Endothelial cell of umbilical vein (primary cell): Measurements from ENCODE around the gene SLC11A1. TPM values are rescaled to one million over a fixed set of nuclear protein-coding genes. Genes with fewer than 3 reads are reported as not detected.

Experiments
- BruUV-seq: library from RNA; stranded (reverse); fragments of 400-500 nt; replicated peaks from 2 replicates; lab custom pipeline; 2021; lab: Mats Ljungman, UMichigan
- CTCF ChIA-PET: fragments of 300-600, 350-600 bp; sonication (Branson Sonifier 250); formaldehyde crosslinking; loops from one replicate; lab custom pipeline; 2021; ENCODE audit warnings: antibody characterized with exemption, inconsistent platforms; lab: Charles Lee
- POLR2A ChIA-PET: fragments of 300-600, 350-600 bp; sonication (Branson Sonifier 250); formaldehyde crosslinking; loops from one replicate; lab custom pipeline; 2021; ENCODE audit warnings: antibody characterized with exemption, inconsistent platforms; lab: Charles Lee
- DNase-seq: peaks from one replicate; pipeline ENCODE4 v3.0.0-alpha.2; 2011; ENCODE audit warnings: low read depth, low spot score
- FAIRE-seq: peaks from 2 replicates; lab custom pipeline; 2011; peaks lifted over from hg19 to GRCh38; lab: Jason Lieb, UNC
- H2AFZ ChIP-seq: 2 replicates; pipeline ENCODE4 v1.6.0; 2012; ENCODE audit warnings: low read depth, low read length, control low read depth, inconsistent platforms
- H3K27ac ChIP-seq: 2 replicates; pipeline ENCODE4 v1.5.1; 2011; ENCODE audit warnings: low read depth, mild to moderate bottlenecking, control low read depth, low read length, moderate library complexity; ENCODE audit not compliant: insufficient read depth
- H3K27me3 ChIP-seq, 2 experiments: 2 replicates each; pipeline versions ENCODE4 v1.6.0 to v1.6.1; 2011; ENCODE audit warnings: low read length in 2 of 2, mixed read lengths in 1 of 2; ENCODE audit not compliant: control insufficient read depth in 2 of 2, insufficient read depth in 2 of 2
- H3K36me3 ChIP-seq, 2 experiments: 2 replicates in 1 of 2; 3 replicates in 1 of 2; pipeline ENCODE4 v1.5.1; 2011; ENCODE audit warnings: low read length in 2 of 2, mild to moderate bottlenecking in 1 of 2, moderate library complexity in 1 of 2; ENCODE audit not compliant: control insufficient read depth in 2 of 2, insufficient read depth in 2 of 2; ENCODE audit errors: extremely low read depth in 1 of 2
- H3K4me1 ChIP-seq: 3 replicates; pipeline ENCODE4 v1.5.1; 2011; ENCODE audit warnings: mild to moderate bottlenecking, low read length; ENCODE audit not compliant: control insufficient read depth, insufficient read depth; ENCODE audit errors: extremely low read depth
- H3K4me2 ChIP-seq: 2 replicates; pipeline ENCODE4 v1.6.1; 2011; ENCODE audit warnings: low read length, control low read depth, mixed read lengths; ENCODE audit not compliant: insufficient read depth
- H3K4me3 ChIP-seq, 3 experiments: fragments of 200-600 bp in 1 of 3; sonication (generic), shearing (Covaris generic) in 1 of 3; replicated peaks in 1 of 3; 2 replicates each; pipeline ENCODE4 v1.5.1; 2011 to 2016; ENCODE audit warnings: control low read depth in 3 of 3, low read length in 3 of 3, mild to moderate bottlenecking in 2 of 3, inconsistent platforms in 1 of 3, low read depth in 1 of 3, moderate library complexity in 1 of 3; ENCODE audit not compliant: insufficient read depth in 1 of 3
- H3K79me2 ChIP-seq: 2 replicates; pipeline ENCODE4 v1.6.0; 2012; ENCODE audit warnings: low read length, inconsistent platforms; ENCODE audit not compliant: control insufficient read depth, insufficient read depth
- H3K9ac ChIP-seq: replicated peaks from 2 replicates; pipeline ENCODE3; 2011; ENCODE audit warnings: low read length, control low read depth; ENCODE audit not compliant: insufficient read depth; ENCODE audit errors: extremely low read depth
- H3K9me1 ChIP-seq: replicated peaks from 3 replicates; pipeline ENCODE4 v1.6.0; 2011; ENCODE audit warnings: mild to moderate bottlenecking, low read length; ENCODE audit not compliant: control insufficient read depth, insufficient read depth; ENCODE audit errors: extremely low read depth
- H3K9me3 ChIP-seq: replicated peaks from 2 replicates; pipeline ENCODE4 v1.5.1; 2012; ENCODE audit warnings: low read length, inconsistent platforms; ENCODE audit not compliant: control insufficient read depth, insufficient read depth
- H4K20me1 ChIP-seq: replicated peaks from 2 replicates; pipeline ENCODE3; 2011; ENCODE audit warnings: mild to moderate bottlenecking, low read length; ENCODE audit not compliant: control insufficient read depth, insufficient read depth; ENCODE audit errors: extremely low read depth
- EZH2 ChIP-seq: IDR thresholded peaks from 2 replicates; pipeline ENCODE4 v1.6.1; 2012; ENCODE audit warnings: borderline replicate concordance, low read depth, mild to moderate bottlenecking, moderate library complexity, low read length, inconsistent platforms; ENCODE audit not compliant: severe bottlenecking
- FOS ChIP-seq: IDR thresholded peaks from 2 replicates; pipeline ENCODE4 v1.6.1; 2011; ENCODE audit warnings: mild to moderate bottlenecking, low read length, moderate library complexity, borderline replicate concordance; ENCODE audit not compliant: insufficient read depth
- GATA2 ChIP-seq: IDR thresholded peaks from 2 replicates; pipeline ENCODE4 v1.7.0; 2011; ENCODE audit warnings: low read depth, mild to moderate bottlenecking, moderate library complexity, mixed read lengths, low read length; ENCODE audit not compliant: insufficient read length, insufficient read depth
- JUN ChIP-seq: IDR thresholded peaks from 2 replicates; pipeline ENCODE4 v1.6.1; 2011; ENCODE audit warnings: borderline replicate concordance, low read depth; ENCODE audit not compliant: insufficient read length, insufficient read depth
- MYC ChIP-seq: IDR thresholded peaks from one replicate; pipeline ENCODE4 v1.6.1; 2011; ENCODE audit warnings: mild to moderate bottlenecking, low read depth, low read length
- POLR2A ChIP-seq: IDR thresholded peaks from 2 replicates; pipeline ENCODE4 v1.6.1; 2012; ENCODE audit warnings: low read depth, mild to moderate bottlenecking, control low read depth, low read length
- POLR2AphosphoS5 ChIP-seq: IDR thresholded peaks from 2 replicates; pipeline ENCODE4 v1.6.1; 2012; ENCODE audit warnings: low read depth, mild to moderate bottlenecking, control low read depth, low read length, moderate library complexity; ENCODE audit not compliant: insufficient read depth
- dilution Hi-C: fragments of 300-500 bp; cut with MboI; formaldehyde crosslinking; loops from one replicate; pipeline ENCODE4 v1.15.0; 2019; ENCODE audit warnings: low sequenced_read_pairs; ENCODE audit not compliant: extremely low pct_ligation_motif_present
- intact Hi-C: fragments of 100-400 bp; cut with micrococcal nuclease; formaldehyde crosslinking; loops from one replicate; pipeline ENCODE4 v1.10.0; 2022
- polyA plus RNA-seq, 4 experiments: library from polyadenylated mRNA; depleted of rRNA in 3 of 4; stranded (reverse) in 3 of 4; unstranded in 1 of 4; fragments of >200 nt; gene quantifications; 2 replicates each; pipeline versions ENCODE4 v1.2.1 to v1.2.3, GENCODE V29; 2011 to 2012; ENCODE audit warnings: missing spikeins in 1 of 4
- total RNA-seq: library from RNA; stranded (reverse); gene quantifications from 2 replicates; pipeline ENCODE4 v1.2.3, GENCODE V29; 2021
- TF ChIP-seq, protein P1 (sequence below), 2 donors: IDR thresholded peaks; 1 replicate in 1 of 2; 2 replicates in 1 of 2; pipeline ENCODE4 v1.5.1; 2011; ENCODE audit warnings: low read length in 2 of 2, mild to moderate bottlenecking in 2 of 2, moderate library complexity in 2 of 2, control low read depth in 1 of 2, inconsistent platforms in 1 of 2, low read depth in 1 of 2; ENCODE audit not compliant: insufficient read depth in 1 of 2; ENCODE audit errors: extremely low read depth in 1 of 2
- TF ChIP-seq, protein P2 (sequence below): IDR thresholded peaks from 2 replicates; pipeline ENCODE4 v1.6.1; 2011; ENCODE audit not compliant: insufficient read depth, insufficient read length

Gene SLC11A1
- total and polyA plus RNA-seq, 2 donors (not counting 3 experiments of a cell fraction or from before 2014, with no cell fraction given): 0.03 TPM; not detected in 1

DNA sequence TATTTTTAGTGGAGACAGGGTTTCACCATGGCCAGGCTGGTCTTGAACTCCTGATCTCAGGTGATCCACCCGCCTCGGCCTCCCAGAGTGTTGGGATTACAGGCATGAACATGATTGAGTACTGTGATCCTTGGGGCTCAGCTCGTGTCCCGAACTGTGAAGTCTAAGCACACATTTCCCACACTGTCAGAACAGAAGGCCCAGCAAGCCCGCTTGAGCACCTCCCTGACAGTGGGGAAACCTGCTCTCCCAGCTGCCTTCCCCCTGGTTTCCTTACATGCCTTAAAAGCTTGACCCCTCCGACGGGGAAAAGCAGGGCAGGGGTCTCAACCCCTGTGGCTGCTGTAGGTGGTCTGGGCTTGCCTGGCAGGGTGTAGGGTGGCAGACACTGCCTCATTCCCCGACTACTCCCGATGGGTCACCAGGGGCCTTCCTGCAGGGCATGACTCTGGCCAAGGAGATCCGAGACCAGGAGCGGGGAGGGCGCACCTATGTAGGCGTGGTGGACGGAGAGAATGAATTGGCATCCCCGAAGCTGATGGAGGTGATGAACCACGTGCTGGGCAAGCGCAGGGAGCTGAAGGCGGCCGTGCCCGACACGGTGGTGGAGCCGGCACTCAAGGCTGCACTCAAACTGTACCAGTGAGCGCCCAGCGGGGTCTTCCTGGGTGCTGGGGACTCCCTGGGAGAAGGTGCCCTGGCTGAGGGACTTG is 46.9 kb downstream of the SLC11A1 start:
- POLR2A ChIA-PET: no interaction called here
- CTCF ChIA-PET: no interaction called here
- H2AFZ ChIP-seq: no peak overlapping the region
- no peaks in the 10 kb centered on the region for H4K20me1 ChIP-seq
- FAIRE-seq (no peak), DNase-seq (no peak)
- H3K36me3 ChIP-seq: no peaks in the 10 kb centered on the region
- H3K4me2 ChIP-seq: no peak overlapping the region
- no peaks in the 10 kb centered on the region for H3K9me3 ChIP-seq
- no peak overlapping the region for H3K4me3 ChIP-seq
- H3K27ac ChIP-seq: no peak overlapping the region
- no peaks in the 10 kb centered on the region for H3K27me3 ChIP-seq
- no peaks in the 10 kb centered on the region for H3K79me2 ChIP-seq
- dilution Hi-C loops: no loop called here
- TF ChIP-seq JUN (no peak), GATA2 (no peak), MYC (no peak), FOS (no peak), EZH2 (no peak), POLR2A (no peak), POLR2AphosphoS5 (no peak)
- TF ChIP-seq, protein P1, sequence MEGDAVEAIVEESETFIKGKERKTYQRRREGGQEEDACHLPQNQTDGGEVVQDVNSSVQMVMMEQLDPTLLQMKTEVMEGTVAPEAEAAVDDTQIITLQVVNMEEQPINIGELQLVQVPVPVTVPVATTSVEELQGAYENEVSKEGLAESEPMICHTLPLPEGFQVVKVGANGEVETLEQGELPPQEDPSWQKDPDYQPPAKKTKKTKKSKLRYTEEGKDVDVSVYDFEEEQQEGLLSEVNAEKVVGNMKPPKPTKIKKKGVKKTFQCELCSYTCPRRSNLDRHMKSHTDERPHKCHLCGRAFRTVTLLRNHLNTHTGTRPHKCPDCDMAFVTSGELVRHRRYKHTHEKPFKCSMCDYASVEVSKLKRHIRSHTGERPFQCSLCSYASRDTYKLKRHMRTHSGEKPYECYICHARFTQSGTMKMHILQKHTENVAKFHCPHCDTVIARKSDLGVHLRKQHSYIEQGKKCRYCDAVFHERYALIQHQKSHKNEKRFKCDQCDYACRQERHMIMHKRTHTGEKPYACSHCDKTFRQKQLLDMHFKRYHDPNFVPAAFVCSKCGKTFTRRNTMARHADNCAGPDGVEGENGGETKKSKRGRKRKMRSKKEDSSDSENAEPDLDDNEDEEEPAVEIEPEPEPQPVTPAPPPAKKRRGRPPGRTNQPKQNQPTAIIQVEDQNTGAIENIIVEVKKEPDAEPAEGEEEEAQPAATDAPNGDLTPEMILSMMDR (IDR thresholded peaks at IDR 0.05; ENCODE audit: extremely low read depth in 1 of 2, insufficient read depth in 1 of 2, low read depth in 1 of 2, low read length in 2 of 2): no peak
- TF ChIP-seq, protein P2, sequence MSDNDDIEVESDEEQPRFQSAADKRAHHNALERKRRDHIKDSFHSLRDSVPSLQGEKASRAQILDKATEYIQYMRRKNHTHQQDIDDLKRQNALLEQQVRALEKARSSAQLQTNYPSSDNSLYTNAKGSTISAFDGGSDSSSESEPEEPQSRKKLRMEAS: no peak
- intact Hi-C loops: no loop called here
- BruUV-seq: no TSS peak
- H3K4me1 ChIP-seq: no peaks in the 10 kb centered on the region
- H3K9me1 ChIP-seq: no peaks in the 10 kb centered on the region
- H3K9ac ChIP-seq: no peak overlapping the region
